ENCODE data around the gene ANKS1A.

ANKS1A gene

GRCh38 chr6:35057449-35058357, 168.6 kb downstream of the ANKS1A start:
- DNase-seq, result no peak

- no peak for DNase-seq
These were observed 169.3 kb downstream of the ANKS1A start for GRCh38 chr6:35058358-35058675.

GRCh38 chr6:35058865-35059522, 169.9 kb downstream of the ANKS1A start:
- no peak for DNase-seq

- DNase-seq, result no peak
These were observed 170.7 kb downstream of the ANKS1A start for GRCh38 chr6:35059596-35060345.

- no peak for DNase-seq
These were observed 172.1 kb downstream of the ANKS1A start for GRCh38 chr6:35061102-35061615.

- DNase-seq, result no peak
These were observed 172.8 kb downstream of the ANKS1A start for GRCh38 chr6:35061651-35062410.

GRCh38 chr6:35062676-35063574, 173.9 kb downstream of the ANKS1A start:
- DNase-seq, result no peak

- DNase-seq, result no peak
These were observed 174.7 kb downstream of the ANKS1A start for GRCh38 chr6:35063701-35064280.

GRCh38 chr6:35064290-35064689, 175.2 kb downstream of the ANKS1A start:
- no peak for DNase-seq

- no peak for DNase-seq
These were observed 175.8 kb downstream of the ANKS1A start for GRCh38 chr6:35064757-35065440.

GRCh38 chr6:35065441-35065800, 176.4 kb downstream of the ANKS1A start:
- DNase-seq, result no peak

- no peak for DNase-seq
These were observed 176.8 kb downstream of the ANKS1A start for GRCh38 chr6:35065870-35066269.

GRCh38 chr6:35067234-35067633, 178.2 kb downstream of the ANKS1A start:
- no peak for DNase-seq

- no peak for DNase-seq
These were observed 179.2 kb downstream of the ANKS1A start for GRCh38 chr6:35068206-35068605.

GRCh38 chr6:35068644-35069043, 179.6 kb downstream of the ANKS1A start:
- no peak for DNase-seq

GRCh38 chr6:35069262-35069661, 180.2 kb downstream of the ANKS1A start:
- no peak for DNase-seq

GRCh38 chr6:35070111-35070510, 181.1 kb downstream of the ANKS1A start:
- no peak for DNase-seq

GRCh38 chr6:35071347-35071994, 182.4 kb downstream of the ANKS1A start:
- DNase-seq, result no peak

GRCh38 chr6:35072051-35072697, 183.1 kb downstream of the ANKS1A start:
- no peak for DNase-seq

- DNase-seq, result no peak
These were observed 183.6 kb downstream of the ANKS1A start for GRCh38 chr6:35072698-35073055.
